Liver (tissue), 9 donors: ENCODE results near the gene SPEG. TPM values are rescaled to one million over a fixed set of nuclear protein-coding genes. Genes with fewer than 3 reads are reported as not detected.

Source experiments
- DNase-seq: peaks from one replicate; pipeline ENCODE4 v3.0.0-alpha.2; 2017; ENCODE audit warnings: low spot score
- H3K27ac ChIP-seq, 2 donors: one replicate each; pipeline ENCODE4 v1.7.0; 2013; ENCODE audit warnings: inconsistent platforms in 2 of 2, low read length in 2 of 2, control low read depth in 1 of 2, low read depth in 1 of 2, mild to moderate bottlenecking in 1 of 2
- H3K27me3 ChIP-seq, 4 donors: one replicate each; pipeline versions ENCODE4 v1.6.1 to v1.7.0; 2013; ENCODE audit warnings: low read length in 3 of 4, inconsistent platforms in 1 of 4, mild to moderate bottlenecking in 1 of 4, moderate library complexity in 1 of 4; ENCODE audit not compliant: control insufficient read depth in 4 of 4, insufficient read depth in 4 of 4
- H3K36me3 ChIP-seq, 4 donors: one replicate each; pipeline versions ENCODE4 v1.6.1 to v1.7.0; 2013; ENCODE audit warnings: low read length in 3 of 4, mild to moderate bottlenecking in 3 of 4, low read depth in 1 of 4, moderate library complexity in 1 of 4; ENCODE audit not compliant: control insufficient read depth in 4 of 4, insufficient read depth in 3 of 4
- H3K4me1 ChIP-seq, 4 donors: one replicate each; pipeline versions ENCODE4 v1.6.1 to v1.7.0; 2013; ENCODE audit warnings: low read length in 3 of 4, mild to moderate bottlenecking in 3 of 4, moderate library complexity in 1 of 4; ENCODE audit not compliant: control insufficient read depth in 4 of 4, insufficient read depth in 4 of 4
- H3K4me3 ChIP-seq, 3 donors: one replicate each; pipeline versions ENCODE4 v1.6.1 to v1.7.0; 2013; ENCODE audit warnings: low read length in 3 of 3, control low read depth in 1 of 3, low read depth in 1 of 3, mild to moderate bottlenecking in 1 of 3
- H3K9ac ChIP-seq, 2 donors: one replicate each; pipeline ENCODE4 v1.7.0; 2013; ENCODE audit warnings: low read length in 2 of 2, mild to moderate bottlenecking in 2 of 2, moderate library complexity in 2 of 2, control low read depth in 1 of 2, low read depth in 1 of 2
- H3K9me3 ChIP-seq, 4 donors: one replicate each; pipeline versions ENCODE4 v1.6.1 to v1.7.0; 2013; ENCODE audit warnings: low read length in 3 of 4; ENCODE audit not compliant: control insufficient read depth in 4 of 4
- EGR1 ChIP-seq, 2 donors: IDR thresholded peaks; 2 replicates each; pipeline ENCODE4 v1.6.1; 2016 to 2018; ENCODE audit warnings: antibody characterized with exemption in 2 of 2, low read depth in 2 of 2
- FOXA1 ChIP-seq: IDR thresholded peaks from 2 replicates; pipeline ENCODE4 v1.6.1; 2016; ENCODE audit warnings: antibody characterized with exemption
- FOXA2 ChIP-seq: IDR thresholded peaks from 2 replicates; pipeline ENCODE4 v1.6.1; 2016; ENCODE audit warnings: antibody characterized with exemption
- GABPA ChIP-seq, 2 donors: IDR thresholded peaks in 1 of 2; conservative IDR thresholded peaks in 1 of 2; 2 replicates each; pipeline ENCODE4 v1.6.1; 2016; ENCODE audit warnings: antibody characterized with exemption in 2 of 2, mild to moderate bottlenecking in 1 of 2, moderate library complexity in 1 of 2
- HNF4A ChIP-seq, 2 donors: conservative IDR thresholded peaks; 2 replicates each; pipeline ENCODE4 v1.6.1; 2016; ENCODE audit warnings: antibody characterized with exemption in 2 of 2, mild to moderate bottlenecking in 2 of 2
- HNF4G ChIP-seq: IDR thresholded peaks from 2 replicates; pipeline ENCODE4 v1.6.1; 2016; ENCODE audit warnings: antibody characterized with exemption
- JUND ChIP-seq, 2 donors: IDR thresholded peaks; 2 replicates each; pipeline ENCODE4 v1.6.1; 2016; ENCODE audit warnings: antibody characterized with exemption in 2 of 2
- NR2F2 ChIP-seq: IDR thresholded peaks from 2 replicates; pipeline ENCODE4 v1.6.1; 2016; ENCODE audit warnings: antibody characterized with exemption
- RAD21 ChIP-seq, 2 donors: IDR thresholded peaks; 2 replicates each; pipeline ENCODE4 v1.6.1; 2016; ENCODE audit warnings: antibody characterized with exemption in 2 of 2, mild to moderate bottlenecking in 2 of 2
- RXRA ChIP-seq, 2 donors: IDR thresholded peaks; 2 replicates each; pipeline ENCODE4 v1.6.1; 2017 to 2018; ENCODE audit warnings: antibody characterized with exemption in 2 of 2, mild to moderate bottlenecking in 1 of 2
- SP1 ChIP-seq: IDR thresholded peaks from 2 replicates; pipeline ENCODE4 v1.6.1; 2018; ENCODE audit warnings: antibody characterized with exemption, mild to moderate bottlenecking
- TAF1 ChIP-seq: conservative IDR thresholded peaks from 2 replicates; pipeline ENCODE4 v1.6.1; 2016; ENCODE audit warnings: antibody characterized with exemption, mild to moderate bottlenecking
- YY1 ChIP-seq: IDR thresholded peaks from 2 replicates; pipeline ENCODE4 v1.6.1; 2016; ENCODE audit warnings: antibody characterized with exemption, mild to moderate bottlenecking
- WGBS: extraction: QIAGEN DNeasy Blood & Tissue Kit; methylation state at CpG from one replicate; pipeline ENCODE4 v1.1.7; 2013; 5-methylcytosine and 5-hydroxymethylcytosine counted together
- polyA plus RNA-seq, 2 donors: library from polyadenylated mRNA; stranded (reverse) in 1 of 2; unstranded in 1 of 2; fragments of 200-250 nt in 1 of 2; fragments of >200 nt in 1 of 2; fragmentation: Nextera tagmentation in 1 of 2; extraction: Ambion mirVana in 1 of 2; gene quantifications; one replicate each; pipeline versions ENCODE4 v1.2.1 to v1.2.3, GENCODE V29; 2013 to 2015
- total RNA-seq, 2 donors: library from RNA; depleted of rRNA; stranded (reverse); fragments of >200 nt; gene quantifications; one replicate each; pipeline ENCODE4 v1.2.3, GENCODE V29; 2014
- TF ChIP-seq, protein P1 (sequence below): IDR thresholded peaks from 2 replicates; pipeline ENCODE4 v1.6.1; 2016; ENCODE audit warnings: antibody characterized with exemption
- TF ChIP-seq, protein P2 (sequence below): IDR thresholded peaks from 2 replicates; pipeline ENCODE4 v1.6.1; 2016; ENCODE audit warnings: antibody characterized with exemption
- TF ChIP-seq, protein P3 (sequence below): IDR thresholded peaks from 2 replicates; pipeline ENCODE4 v1.6.1; 2016; ENCODE audit warnings: antibody characterized with exemption, mild to moderate bottlenecking
- TF ChIP-seq, protein P4 (sequence below): fragments of 150-350 bp; IDR thresholded peaks from 2 replicates; pipeline ENCODE4 v1.5.1; 2017; ENCODE audit warnings: improper control_type of control experiment, low read depth, low read length; ENCODE audit not compliant: missing input control
- TF ChIP-seq, protein P5 (sequence below): IDR thresholded peaks from 2 replicates; pipeline ENCODE4 v1.6.1; 2016; ENCODE audit warnings: antibody characterized with exemption
- donor health status: healthy.
- donor health status: healthy.
- donor health status: healthy.
- donor health status: healthy.
- donor health status: healthy.

SPEG gene
- total and polyA plus RNA-seq, 4 donors = 0.51 to 0.96 (median 0.66) TPM

DNA sequence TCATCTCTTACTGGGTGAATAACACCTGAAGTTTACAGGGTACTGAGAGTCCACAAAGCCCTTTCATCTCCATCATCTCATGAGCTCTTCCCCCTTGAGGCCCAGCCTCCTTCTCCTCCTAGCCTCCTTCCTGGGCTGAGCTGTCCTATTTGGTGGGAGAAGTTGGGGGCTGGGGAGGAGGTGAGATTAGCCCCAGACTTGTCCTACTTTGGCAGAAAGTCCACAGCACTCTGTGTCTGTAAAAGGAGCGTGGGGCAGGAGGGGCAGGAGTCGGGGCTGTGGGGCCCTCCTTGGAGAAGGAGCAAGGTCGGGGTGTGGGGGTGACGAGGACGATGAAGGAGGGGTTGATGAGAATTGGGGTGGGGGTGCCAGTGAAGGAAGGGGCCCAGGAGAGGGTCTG lies 26.4 kb upstream of the SPEG start:
- Histone ChIP-seq H3K9me3 (no peaks in the 10 kb centered on the region), H3K27ac (no peak overlapping the region), H3K4me3 (no peak overlapping the region), H3K27me3 (no peaks in the 10 kb centered on the region), H3K4me1 (no peaks in the 10 kb centered on the region), H3K9ac (no peak overlapping the region), H3K36me3 (no peaks in the 10 kb centered on the region)
- TF ChIP-seq RAD21 (IDR thresholded peaks at IDR 0.05) (no peak), RXRA (IDR thresholded peaks at IDR 0.05) (no peak), TAF1 (no peak), EGR1 (IDR thresholded peaks at IDR 0.05; ENCODE audit: low read depth in 2 of 2) (no peak), SP1 (no peak), FOXA2 (no peak), GABPA (IDR thresholded peaks at IDR 0.05 in 1 of 2, conservative IDR thresholded peaks at IDR 0.05 in 1 of 2) (no peak)
- TF ChIP-seq, protein P1, sequence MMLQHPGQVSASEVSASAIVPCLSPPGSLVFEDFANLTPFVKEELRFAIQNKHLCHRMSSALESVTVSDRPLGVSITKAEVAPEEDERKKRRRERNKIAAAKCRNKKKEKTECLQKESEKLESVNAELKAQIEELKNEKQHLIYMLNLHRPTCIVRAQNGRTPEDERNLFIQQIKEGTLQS = no peak
- TF ChIP-seq, protein P2, sequence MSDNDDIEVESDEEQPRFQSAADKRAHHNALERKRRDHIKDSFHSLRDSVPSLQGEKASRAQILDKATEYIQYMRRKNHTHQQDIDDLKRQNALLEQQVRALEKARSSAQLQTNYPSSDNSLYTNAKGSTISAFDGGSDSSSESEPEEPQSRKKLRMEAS = no peak
- TF ChIP-seq, protein P3, sequence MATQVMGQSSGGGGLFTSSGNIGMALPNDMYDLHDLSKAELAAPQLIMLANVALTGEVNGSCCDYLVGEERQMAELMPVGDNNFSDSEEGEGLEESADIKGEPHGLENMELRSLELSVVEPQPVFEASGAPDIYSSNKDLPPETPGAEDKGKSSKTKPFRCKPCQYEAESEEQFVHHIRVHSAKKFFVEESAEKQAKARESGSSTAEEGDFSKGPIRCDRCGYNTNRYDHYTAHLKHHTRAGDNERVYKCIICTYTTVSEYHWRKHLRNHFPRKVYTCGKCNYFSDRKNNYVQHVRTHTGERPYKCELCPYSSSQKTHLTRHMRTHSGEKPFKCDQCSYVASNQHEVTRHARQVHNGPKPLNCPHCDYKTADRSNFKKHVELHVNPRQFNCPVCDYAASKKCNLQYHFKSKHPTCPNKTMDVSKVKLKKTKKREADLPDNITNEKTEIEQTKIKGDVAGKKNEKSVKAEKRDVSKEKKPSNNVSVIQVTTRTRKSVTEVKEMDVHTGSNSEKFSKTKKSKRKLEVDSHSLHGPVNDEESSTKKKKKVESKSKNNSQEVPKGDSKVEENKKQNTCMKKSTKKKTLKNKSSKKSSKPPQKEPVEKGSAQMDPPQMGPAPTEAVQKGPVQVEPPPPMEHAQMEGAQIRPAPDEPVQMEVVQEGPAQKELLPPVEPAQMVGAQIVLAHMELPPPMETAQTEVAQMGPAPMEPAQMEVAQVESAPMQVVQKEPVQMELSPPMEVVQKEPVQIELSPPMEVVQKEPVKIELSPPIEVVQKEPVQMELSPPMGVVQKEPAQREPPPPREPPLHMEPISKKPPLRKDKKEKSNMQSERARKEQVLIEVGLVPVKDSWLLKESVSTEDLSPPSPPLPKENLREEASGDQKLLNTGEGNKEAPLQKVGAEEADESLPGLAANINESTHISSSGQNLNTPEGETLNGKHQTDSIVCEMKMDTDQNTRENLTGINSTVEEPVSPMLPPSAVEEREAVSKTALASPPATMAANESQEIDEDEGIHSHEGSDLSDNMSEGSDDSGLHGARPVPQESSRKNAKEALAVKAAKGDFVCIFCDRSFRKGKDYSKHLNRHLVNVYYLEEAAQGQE = no peak
- WGBS = 78% methylated on average over 5 of the region's 5 CpGs
- no peak for DNase-seq

DNA sequence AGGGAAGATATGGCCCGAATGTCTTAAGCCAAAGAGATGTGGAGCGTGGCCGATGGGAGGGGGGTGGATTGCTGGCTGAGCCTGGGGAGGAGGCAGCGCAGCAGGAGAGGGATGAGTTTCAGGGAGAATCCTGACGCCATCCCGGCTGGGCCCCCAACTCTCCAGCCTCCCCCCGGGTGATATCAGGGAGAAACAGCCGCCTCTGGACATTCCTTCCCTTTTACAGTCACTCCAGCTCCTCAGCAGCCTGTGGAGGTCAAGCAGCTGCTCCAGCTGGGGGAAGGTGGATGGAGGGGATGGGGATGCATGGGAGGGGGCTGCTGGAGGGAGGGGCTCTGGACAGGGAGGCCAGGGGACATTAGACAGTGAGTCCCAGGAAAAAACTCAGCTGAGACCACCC lies 26.0 kb upstream of the SPEG start:
- no peak for DNase-seq
- no peak overlapping the region for H3K27ac ChIP-seq
- no peaks in the 10 kb centered on the region for H3K36me3 ChIP-seq
- WGBS = 78% methylated on average over 8 of the region's 8 CpGs
- H3K4me3 ChIP-seq = no peak overlapping the region
- no peak overlapping the region for H3K9ac ChIP-seq
- no peaks in the 10 kb centered on the region for H3K4me1 ChIP-seq
- H3K9me3 ChIP-seq = no peaks in the 10 kb centered on the region
- no peaks in the 10 kb centered on the region for H3K27me3 ChIP-seq
- TF ChIP-seq NR2F2 (no peak), SP1 (no peak), FOXA1 (no peak), RAD21 (IDR thresholded peaks at IDR 0.05) (no peak), TAF1 (no peak), HNF4A (conservative IDR thresholded peaks at IDR 0.05) (no peak), JUND (IDR thresholded peaks at IDR 0.05) (no peak), EGR1 (IDR thresholded peaks at IDR 0.05; ENCODE audit: low read depth in 2 of 2) (no peak), YY1 (no peak), HNF4G (no peak), RXRA (IDR thresholded peaks at IDR 0.05) (no peak), FOXA2 (no peak), GABPA (IDR thresholded peaks at IDR 0.05 in 1 of 2, conservative IDR thresholded peaks at IDR 0.05 in 1 of 2) (no peak)
- TF ChIP-seq, protein P2 = no peak
- TF ChIP-seq, protein P4, sequence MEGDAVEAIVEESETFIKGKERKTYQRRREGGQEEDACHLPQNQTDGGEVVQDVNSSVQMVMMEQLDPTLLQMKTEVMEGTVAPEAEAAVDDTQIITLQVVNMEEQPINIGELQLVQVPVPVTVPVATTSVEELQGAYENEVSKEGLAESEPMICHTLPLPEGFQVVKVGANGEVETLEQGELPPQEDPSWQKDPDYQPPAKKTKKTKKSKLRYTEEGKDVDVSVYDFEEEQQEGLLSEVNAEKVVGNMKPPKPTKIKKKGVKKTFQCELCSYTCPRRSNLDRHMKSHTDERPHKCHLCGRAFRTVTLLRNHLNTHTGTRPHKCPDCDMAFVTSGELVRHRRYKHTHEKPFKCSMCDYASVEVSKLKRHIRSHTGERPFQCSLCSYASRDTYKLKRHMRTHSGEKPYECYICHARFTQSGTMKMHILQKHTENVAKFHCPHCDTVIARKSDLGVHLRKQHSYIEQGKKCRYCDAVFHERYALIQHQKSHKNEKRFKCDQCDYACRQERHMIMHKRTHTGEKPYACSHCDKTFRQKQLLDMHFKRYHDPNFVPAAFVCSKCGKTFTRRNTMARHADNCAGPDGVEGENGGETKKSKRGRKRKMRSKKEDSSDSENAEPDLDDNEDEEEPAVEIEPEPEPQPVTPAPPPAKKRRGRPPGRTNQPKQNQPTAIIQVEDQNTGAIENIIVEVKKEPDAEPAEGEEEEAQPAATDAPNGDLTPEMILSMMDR = no peak
- TF ChIP-seq, protein P1 = no peak
- TF ChIP-seq, protein P3 = no peak
- TF ChIP-seq, protein P5, sequence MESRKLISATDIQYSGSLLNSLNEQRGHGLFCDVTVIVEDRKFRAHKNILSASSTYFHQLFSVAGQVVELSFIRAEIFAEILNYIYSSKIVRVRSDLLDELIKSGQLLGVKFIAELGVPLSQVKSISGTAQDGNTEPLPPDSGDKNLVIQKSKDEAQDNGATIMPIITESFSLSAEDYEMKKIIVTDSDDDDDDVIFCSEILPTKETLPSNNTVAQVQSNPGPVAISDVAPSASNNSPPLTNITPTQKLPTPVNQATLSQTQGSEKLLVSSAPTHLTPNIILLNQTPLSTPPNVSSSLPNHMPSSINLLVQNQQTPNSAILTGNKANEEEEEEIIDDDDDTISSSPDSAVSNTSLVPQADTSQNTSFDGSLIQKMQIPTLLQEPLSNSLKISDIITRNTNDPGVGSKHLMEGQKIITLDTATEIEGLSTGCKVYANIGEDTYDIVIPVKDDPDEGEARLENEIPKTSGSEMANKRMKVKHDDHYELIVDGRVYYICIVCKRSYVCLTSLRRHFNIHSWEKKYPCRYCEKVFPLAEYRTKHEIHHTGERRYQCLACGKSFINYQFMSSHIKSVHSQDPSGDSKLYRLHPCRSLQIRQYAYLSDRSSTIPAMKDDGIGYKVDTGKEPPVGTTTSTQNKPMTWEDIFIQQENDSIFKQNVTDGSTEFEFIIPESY = no peak
